ENCODE measurements around the gene RPTOR. TPM values are rescaled to one million over a fixed set of nuclear protein-coding genes. Genes with fewer than 3 reads are reported as not detected.

RPTOR gene
- total RNA-seq (10 to 100 TPM; 48.5 to 51.8 TPM), polyA plus RNA-seq (10 to 100 TPM in 1 of 2 donors, 1 to 10 TPM in 1; 2.4 to 10.8 TPM)

GRCh38 chr17:80544655-80545498 is at the start of gene RPTOR:
Gene RPTOR, plus strand, starts transcription at chr17:80544838. Its CDS starts 792 bp downstream, at chr17:80545630.
- Histone ChIP-seq H3K4me1 (ENCODE audit: insufficient read depth, low read length) (peaks cover 26% of the 10 kb centered on the region), H3K9me3 (ENCODE audit: control insufficient read depth in 1 of 2, low read length in 2 of 2) (no peaks in the 10 kb centered on the region), H3K4me3 (ENCODE audit: low read length in 2 of 2) (peak within 1 kb of the TSS; percentile 81 to 85), H3K27ac (ENCODE audit: low read depth, low read length) (peak within 1 kb of the TSS; percentile 80), H3K27me3 (ENCODE audit: insufficient read depth, low read length) (no peaks in the 10 kb centered on the region), H3K36me3 (ENCODE audit: insufficient read depth, low read length) (no peaks in the 10 kb centered on the region)
- DNase-seq = peak; percentile 82 to 89 (median 85)
- Mint-ChIP-seq H3K4me1 (peaks cover 11 to 33% (median 23%) of the 10 kb centered on the region in 4 donors), H3K4me3 (peak within 1 kb of the TSS; percentile 93 to 98 (median 95)), H3K27me3 (peaks cover 4 to 14% of the 10 kb centered on the region in 2 donors), H3K27ac (peak within 1 kb of the TSS; percentile 84 to 98 (median 95)), H3K36me3 (peaks cover 0 to 3% of the 10 kb centered on the region in 2 donors), H3K9me3 (no peaks in the 10 kb centered on the region)
- ChIA-PET POLR2A (ENCODE audit: partially characterized antibody) (interaction anchor here (0.8 to 1.9 kb wide), 3 partner anchors 90 to 309 kb away, joined by 3 to 16 read pairs (median 3); no protein-coding TSS in a partner anchor), CTCF (ENCODE audit: partially characterized antibody) (interaction anchor here (1.2 to 1.4 kb wide), 2 partner anchors 31 to 355 kb away, joined by 3 read pairs; no protein-coding TSS in a partner anchor)
- intact Hi-C loops (cut with micrococcal nuclease) = loop anchor here (1.0 kb wide), 1 partner anchor 91 kb away; no protein-coding TSS in a partner anchor

GRCh38 chr17:80497726-80498241 is 46.9 kb upstream of the RPTOR start:
- POLR2A ChIA-PET (ENCODE audit: partially characterized antibody) = no interaction called here
- no peak overlapping the region for H3K4me3 Mint-ChIP-seq
- no peak overlapping the region for H3K4me3 ChIP-seq (ENCODE audit: low read length in 2 of 2)

GRCh38 chr17:80498242-80498919 is 46.3 kb upstream of the RPTOR start:
- Mint-ChIP-seq H3K4me1 (peaks cover 7 to 12% (median 8%) of the 10 kb centered on the region in 4 donors), H3K27me3 (peaks cover 11 to 24% of the 10 kb centered on the region in 2 donors), H3K9me3 (peaks cover 0 to 2% (median 0%) of the 10 kb centered on the region in 8 donors), H3K27ac (no peak overlapping the region), H3K4me3 (no peak overlapping the region), H3K36me3 (no peaks in the 10 kb centered on the region)
- no peaks in the 10 kb centered on the region for H3K27me3 ChIP-seq (ENCODE audit: insufficient read depth, low read length)
- no peak for DNase-seq
- intact Hi-C loops (cut with micrococcal nuclease) = no loop called here
- ChIA-PET POLR2A (ENCODE audit: partially characterized antibody) (no interaction called here), CTCF (ENCODE audit: partially characterized antibody) (no interaction called here)
- no peaks in the 10 kb centered on the region for H3K4me1 ChIP-seq (ENCODE audit: insufficient read depth, low read length)
- H3K4me3 ChIP-seq (ENCODE audit: low read length in 2 of 2) = no peak overlapping the region
- no peak overlapping the region for H3K27ac ChIP-seq (ENCODE audit: low read depth, low read length)
- no peaks in the 10 kb centered on the region for H3K9me3 ChIP-seq (ENCODE audit: control insufficient read depth in 1 of 2, low read length in 2 of 2)
- no peaks in the 10 kb centered on the region for H3K36me3 ChIP-seq (ENCODE audit: insufficient read depth, low read length)

More at GRCh38 chr17:80497726-80498241, 46.9 kb upstream of the RPTOR start:
- peak overlapping the region in 1 of 7 donors; percentile 26 for H3K27ac Mint-ChIP-seq
- intact Hi-C loops (cut with micrococcal nuclease) = no loop called here
- H3K36me3 Mint-ChIP-seq = no peaks in the 10 kb centered on the region
- H3K9me3 Mint-ChIP-seq = peaks cover 0 to 2% (median 0%) of the 10 kb centered on the region in 8 donors
- no peak for DNase-seq
- Histone ChIP-seq H3K4me1 (ENCODE audit: insufficient read depth, low read length) (no peaks in the 10 kb centered on the region), H3K27ac (ENCODE audit: low read depth, low read length) (no peak overlapping the region), H3K27me3 (ENCODE audit: insufficient read depth, low read length) (no peaks in the 10 kb centered on the region), H3K36me3 (ENCODE audit: insufficient read depth, low read length) (no peaks in the 10 kb centered on the region), H3K9me3 (ENCODE audit: control insufficient read depth in 1 of 2, low read length in 2 of 2) (no peaks in the 10 kb centered on the region)
- H3K27me3 Mint-ChIP-seq = peaks cover 11 to 30% of the 10 kb centered on the region in 2 donors
- CTCF ChIA-PET (ENCODE audit: partially characterized antibody) = no interaction called here
- peaks cover 7 to 12% (median 8%) of the 10 kb centered on the region in 4 donors for H3K4me1 Mint-ChIP-seq

GRCh38 chr17:80498920-80499410 is 45.7 kb upstream of the RPTOR start:
- ChIA-PET CTCF (ENCODE audit: partially characterized antibody) (no interaction called here), POLR2A (ENCODE audit: partially characterized antibody) (no interaction called here)
- H3K27me3 Mint-ChIP-seq = peaks cover 10 to 23% of the 10 kb centered on the region in 2 donors
- Histone ChIP-seq H3K27ac (ENCODE audit: low read depth, low read length) (no peak overlapping the region), H3K4me1 (ENCODE audit: insufficient read depth, low read length) (no peaks in the 10 kb centered on the region), H3K27me3 (ENCODE audit: insufficient read depth, low read length) (no peaks in the 10 kb centered on the region), H3K36me3 (ENCODE audit: insufficient read depth, low read length) (no peaks in the 10 kb centered on the region), H3K9me3 (ENCODE audit: control insufficient read depth in 1 of 2, low read length in 2 of 2) (no peaks in the 10 kb centered on the region), H3K4me3 (ENCODE audit: low read length in 2 of 2) (no peak overlapping the region)
- DNase-seq = no peak
- intact Hi-C loops (cut with micrococcal nuclease) = no loop called here
- no peaks in the 10 kb centered on the region for H3K36me3 Mint-ChIP-seq
- no peak overlapping the region for H3K4me3 Mint-ChIP-seq
- peaks cover 0 to 2% (median 0%) of the 10 kb centered on the region in 8 donors for H3K9me3 Mint-ChIP-seq
- peaks cover 7 to 12% (median 8%) of the 10 kb centered on the region in 4 donors for H3K4me1 Mint-ChIP-seq
- no peak overlapping the region for H3K27ac Mint-ChIP-seq

GRCh38 chr17:80499560-80499959 is 45.1 kb upstream of the RPTOR start:
- no peaks in the 10 kb centered on the region for H3K27me3 ChIP-seq (ENCODE audit: insufficient read depth, low read length)
- Mint-ChIP-seq H3K27ac (no peak overlapping the region), H3K36me3 (no peaks in the 10 kb centered on the region), H3K4me1 (peaks cover 7 to 12% (median 8%) of the 10 kb centered on the region in 4 donors), H3K4me3 (no peak overlapping the region), H3K27me3 (peaks cover 8 to 25% of the 10 kb centered on the region in 2 donors), H3K9me3 (peaks cover 0 to 2% (median 0%) of the 10 kb centered on the region in 8 donors)
- H3K36me3 ChIP-seq (ENCODE audit: insufficient read depth, low read length) = no peaks in the 10 kb centered on the region
- CTCF ChIA-PET (ENCODE audit: partially characterized antibody) = no interaction called here
- no peaks in the 10 kb centered on the region for H3K4me1 ChIP-seq (ENCODE audit: insufficient read depth, low read length)
- no peak overlapping the region for H3K4me3 ChIP-seq (ENCODE audit: low read length in 2 of 2)
- DNase-seq = no peak
- POLR2A ChIA-PET (ENCODE audit: partially characterized antibody) = no interaction called here
- no peaks in the 10 kb centered on the region for H3K9me3 ChIP-seq (ENCODE audit: control insufficient read depth in 1 of 2, low read length in 2 of 2)
- H3K27ac ChIP-seq (ENCODE audit: low read depth, low read length) = no peak overlapping the region
- intact Hi-C loops (cut with micrococcal nuclease) = no loop called here

- Mint-ChIP-seq H3K36me3 (no peaks in the 10 kb centered on the region), H3K4me3 (no peak overlapping the region), H3K27ac (no peak overlapping the region), H3K4me1 (peaks cover 7 to 12% (median 8%) of the 10 kb centered on the region in 4 donors), H3K27me3 (peaks cover 10 to 27% of the 10 kb centered on the region in 2 donors), H3K9me3 (peaks cover 0 to 2% (median 0%) of the 10 kb centered on the region in 8 donors)
- Histone ChIP-seq H3K27me3 (ENCODE audit: insufficient read depth, low read length) (no peaks in the 10 kb centered on the region), H3K9me3 (ENCODE audit: control insufficient read depth in 1 of 2, low read length in 2 of 2) (no peaks in the 10 kb centered on the region), H3K36me3 (ENCODE audit: insufficient read depth, low read length) (no peaks in the 10 kb centered on the region), H3K4me1 (ENCODE audit: insufficient read depth, low read length) (no peaks in the 10 kb centered on the region), H3K27ac (ENCODE audit: low read depth, low read length) (no peak overlapping the region), H3K4me3 (ENCODE audit: low read length in 2 of 2) (no peak overlapping the region)
- ChIA-PET CTCF (ENCODE audit: partially characterized antibody) (no interaction called here), POLR2A (ENCODE audit: partially characterized antibody) (no interaction called here)
- no peak for DNase-seq
- intact Hi-C loops (cut with micrococcal nuclease) = no loop called here
These were observed 44.5 kb upstream of the RPTOR start for GRCh38 chr17:80499961-80500665.

Measured in CD4-positive, alpha-beta memory T cell (primary cell).